DMS 273 (cell line): ENCODE data around the gene BNC2.
A peak's percentile ranks its signal among the peaks of the same experiment; 100 is the strongest.

ENCODE experiments used
- DNase-seq: peaks from one replicate; lab custom pipeline; 2025; ENCODE audit not compliant: unreplicated experiment; lab: John Stamatoyannopoulos, UW

Gene BNC2

GRCh38 chr9:16817514-16817913, 53.0 kb downstream of the BNC2 start:
- no peak for DNase-seq

GRCh38 chr9:16817002-16817401, 53.5 kb downstream of the BNC2 start:
- DNase-seq = no peak

GRCh38 chr9:16816011-16816410, 54.5 kb downstream of the BNC2 start:
- no peak for DNase-seq

GRCh38 chr9:16815079-16815478, 55.4 kb downstream of the BNC2 start:
- DNase-seq = no peak

GRCh38 chr9:16813838-16814237, 56.6 kb downstream of the BNC2 start:
- no peak for DNase-seq

- peak; percentile 33 for DNase-seq
Measured at GRCh38 chr9:16811987-16812685, 58.3 kb downstream of the BNC2 start.

GRCh38 chr9:16809912-16810610, 60.4 kb downstream of the BNC2 start:
- no peak for DNase-seq

- no peak for DNase-seq
Measured at GRCh38 chr9:16806674-16807073, 63.8 kb downstream of the BNC2 start.

GRCh38 chr9:16803648-16804047, 66.8 kb downstream of the BNC2 start:
- DNase-seq = no peak

GRCh38 chr9:16801871-16802466, 68.5 kb downstream of the BNC2 start:
- DNase-seq = no peak

- DNase-seq = no peak
Measured at GRCh38 chr9:16796304-16796825, 74.1 kb downstream of the BNC2 start.

GRCh38 chr9:16794871-16795639, 75.4 kb downstream of the BNC2 start:
- DNase-seq = no peak

- DNase-seq = no peak
Measured at GRCh38 chr9:16794103-16794502, 76.4 kb downstream of the BNC2 start.

GRCh38 chr9:16787724-16788123, 82.7 kb downstream of the BNC2 start:
- DNase-seq = no peak

- peak; percentile 10 for DNase-seq
Measured at GRCh38 chr9:16784002-16784401, 86.5 kb downstream of the BNC2 start.

GRCh38 chr9:16782490-16782889, 88.0 kb downstream of the BNC2 start:
- DNase-seq = no peak

GRCh38 chr9:16775330-16775729, 95.1 kb downstream of the BNC2 start:
- DNase-seq = no peak

- DNase-seq = no peak
Measured at GRCh38 chr9:16773617-16774016, 96.9 kb downstream of the BNC2 start.

- no peak for DNase-seq
Measured at GRCh38 chr9:16773116-16773515, 97.4 kb downstream of the BNC2 start.

GRCh38 chr9:16771356-16771755, 99.1 kb downstream of the BNC2 start:
- no peak for DNase-seq

- no peak for DNase-seq
Measured at GRCh38 chr9:16769291-16769690, 101.2 kb downstream of the BNC2 start.
